ENCODE data around the gene MTHFD1L.
"Not testable (repeated sequence)": the region's sequence is repeated elsewhere in the genome, so short reads cannot be mapped to it uniquely, and the experiment has no call there.

Gene MTHFD1L

GRCh38 chr6:150865406-150866146 lies at the start of gene MTHFD1L:
TSS of gene MTHFD1L (plus strand) at chr6:150865702. CDS start at chr6:150865823, 121 bp downstream.
- DNase-seq = peak; percentile 81 to 84

GRCh38 chr6:150816554-150816953 lies 48.9 kb upstream of the MTHFD1L start:
- DNase-seq = not testable (repeated sequence)

- DNase-seq = no peak
These were observed 42.6 kb upstream of the MTHFD1L start for GRCh38 chr6:150822932-150823331.

- no peak for DNase-seq
These were observed 38.7 kb upstream of the MTHFD1L start for GRCh38 chr6:150826788-150827187.

GRCh38 chr6:150828107-150828506 lies 37.4 kb upstream of the MTHFD1L start:
- not testable (repeated sequence) for DNase-seq

GRCh38 chr6:150830439-150831165 lies 34.9 kb upstream of the MTHFD1L start:
- DNase-seq = no peak

GRCh38 chr6:150831577-150831976 lies 33.9 kb upstream of the MTHFD1L start:
- DNase-seq = no peak

- DNase-seq = no peak
These were observed 29.9 kb upstream of the MTHFD1L start for GRCh38 chr6:150835620-150836019.

GRCh38 chr6:150840185-150840584 lies 25.3 kb upstream of the MTHFD1L start:
- DNase-seq = no peak

GRCh38 chr6:150841189-150841588 lies 24.3 kb upstream of the MTHFD1L start:
- no peak for DNase-seq

GRCh38 chr6:150841697-150842096 lies 23.8 kb upstream of the MTHFD1L start:
- no peak for DNase-seq

- DNase-seq = no peak
These were observed 21.1 kb upstream of the MTHFD1L start for GRCh38 chr6:150844371-150844770.

- DNase-seq = no peak
These were observed 18.9 kb upstream of the MTHFD1L start for GRCh38 chr6:150846641-150847040.

- no peak for DNase-seq
These were observed 17.1 kb upstream of the MTHFD1L start for GRCh38 chr6:150848400-150848799.

- not testable (repeated sequence) for DNase-seq
These were observed 11.1 kb upstream of the MTHFD1L start for GRCh38 chr6:150854392-150854791.

- not testable (repeated sequence) for DNase-seq
These were observed 10.3 kb upstream of the MTHFD1L start for GRCh38 chr6:150855171-150855570.

- DNase-seq = no peak
These were observed 8.2 kb upstream of the MTHFD1L start for GRCh38 chr6:150857062-150857944.

GRCh38 chr6:150857945-150858308 lies 7.6 kb upstream of the MTHFD1L start:
- DNase-seq = no peak

- not testable (repeated sequence) for DNase-seq
These were observed 3.9 kb upstream of the MTHFD1L start for GRCh38 chr6:150861448-150862168.

GRCh38 chr6:150863213-150863928 lies 2.1 kb upstream of the MTHFD1L start:
- DNase-seq = no peak

GRCh38 chr6:150865043-150865405 lies 478 bp upstream of the MTHFD1L start:
- DNase-seq = no peak
